HEK293 (cell line): ENCODE results near the gene EARS2.
"Not testable (repeated sequence)": the region's sequence is repeated elsewhere in the genome, so short reads cannot be mapped to it uniquely, and the experiment has no call there.

ENCODE experiments used
- CTCF ChIA-PET: fragments of 350-600 bp; formaldehyde crosslinking; extraction: SDS; loops from one replicate; lab custom pipeline; 2021; ENCODE audit warnings: antibody characterized with exemption; lab: Yijun Ruan, JAX
- POLR2A ChIA-PET: fragments of 300-600 bp; formaldehyde crosslinking; extraction: SDS; loops from one replicate; lab custom pipeline; 2020; ENCODE audit warnings: antibody characterized with exemption, inconsistent platforms; lab: Yijun Ruan, JAX
- H3K27ac ChIP-seq: fragments of 200-500 bp; sonication (Bioruptor generic); 2 replicates; pipeline ENCODE4 v1.5.1; 2014; ENCODE audit warnings: low read depth, low read length, control low read depth, inconsistent platforms; ENCODE audit errors: extremely low read depth
- H3K36me3 ChIP-seq, 2 experiments: fragments of 200-500 bp in 1 of 2; sonication (Bioruptor generic) in 1 of 2; 1 replicate in 1 of 2; 2 replicates in 1 of 2; pipeline ENCODE4 v1.5.1; 2014 to 2017; ENCODE audit warnings: inconsistent platforms in 2 of 2, low read length in 2 of 2; ENCODE audit not compliant: control insufficient read depth in 2 of 2, insufficient read depth in 1 of 2
- H3K4me1 ChIP-seq: fragments of 200-500 bp; sonication (Bioruptor generic); 2 replicates; pipeline ENCODE4 v1.5.1; 2014; ENCODE audit warnings: mild to moderate bottlenecking, low read length, inconsistent platforms; ENCODE audit not compliant: control insufficient read depth, insufficient read depth
- H3K4me3 ChIP-seq: 2 replicates; pipeline ENCODE4 v1.5.1; 2011; ENCODE audit warnings: low read depth, mild to moderate bottlenecking, control low read depth, low read length, moderate library complexity
- H3K9me3 ChIP-seq: fragments of 200-500 bp; sonication (Bioruptor generic); 2 replicates; pipeline ENCODE4 v1.5.1; 2014; ENCODE audit warnings: low read depth, low read length, inconsistent platforms; ENCODE audit not compliant: control insufficient read depth, insufficient read depth
- ATF2 ChIP-seq: fragments of 450-650 bp; formaldehyde crosslinking; IDR thresholded peaks from 2 replicates; pipeline ENCODE4 v1.5.1; 2016; ENCODE audit warnings: missing biosample characterization, missing genetic modification characterization, low read depth
- IKZF3 ChIP-seq: fragments of 450-650 bp; IDR thresholded peaks from 2 replicates; pipeline ENCODE4 v1.5.0; 2018; ENCODE audit warnings: missing biosample characterization, mild to moderate bottlenecking, missing genetic modification characterization, moderate library complexity
- PRDM10 ChIP-seq: fragments of 450-650 bp; formaldehyde crosslinking; IDR thresholded peaks from 2 replicates; pipeline ENCODE4 v1.5.1; 2016; ENCODE audit warnings: missing biosample characterization, missing genetic modification characterization
- SP3 ChIP-seq: fragments of 450-650 bp; formaldehyde crosslinking; IDR thresholded peaks from 2 replicates; pipeline ENCODE4 v1.5.1; 2016; ENCODE audit warnings: missing biosample characterization, missing genetic modification characterization
- YY1 ChIP-seq: fragments of 450-650 bp; formaldehyde crosslinking; IDR thresholded peaks from 2 replicates; pipeline ENCODE4 v1.5.1; 2018; ENCODE audit warnings: missing biosample characterization, missing genetic modification characterization
- ZBTB17 ChIP-seq: fragments of 450-650 bp; formaldehyde crosslinking; IDR thresholded peaks from 2 replicates; pipeline ENCODE4 v1.5.1; 2016; ENCODE audit warnings: missing biosample characterization, missing genetic modification characterization
- ZNF18 ChIP-seq: fragments of 450-650 bp; formaldehyde crosslinking; IDR thresholded peaks from 2 replicates; pipeline ENCODE4 v1.5.1; 2016; ENCODE audit warnings: missing biosample characterization, missing genetic modification characterization
- ZNF214 ChIP-seq: fragments of 450-650 bp; formaldehyde crosslinking; IDR thresholded peaks from 2 replicates; pipeline ENCODE4 v1.5.1; 2017; ENCODE audit warnings: missing biosample characterization, mild to moderate bottlenecking, missing genetic modification characterization, borderline replicate concordance
- ZNF398 ChIP-seq: fragments of 450-650 bp; formaldehyde crosslinking; IDR thresholded peaks from 2 replicates; pipeline ENCODE4 v1.5.1; 2017; ENCODE audit warnings: missing biosample characterization, missing genetic modification characterization
- ZNF510 ChIP-seq: fragments of 450-650 bp; formaldehyde crosslinking; IDR thresholded peaks from 2 replicates; pipeline ENCODE4 v1.5.1; 2018; ENCODE audit warnings: mild to moderate bottlenecking, missing genetic modification characterization, missing biosample characterization; ENCODE audit not compliant: insufficient replicate concordance
- ZNF513 ChIP-seq: fragments of 450-650 bp; IDR thresholded peaks from 2 replicates; pipeline ENCODE4 v1.5.1; 2018; ENCODE audit warnings: missing biosample characterization, missing genetic modification characterization
- ZNF548 ChIP-seq: fragments of 450-650 bp; formaldehyde crosslinking; IDR thresholded peaks from 2 replicates; pipeline ENCODE4 v1.5.1; 2016; ENCODE audit warnings: missing biosample characterization, missing genetic modification characterization
- ZNF580 ChIP-seq: fragments of 450-650 bp; formaldehyde crosslinking; IDR thresholded peaks from 2 replicates; pipeline ENCODE4 v1.5.1; 2016; ENCODE audit warnings: missing biosample characterization, missing genetic modification characterization
- ZNF660 ChIP-seq: fragments of 450-650 bp; IDR thresholded peaks from 2 replicates; pipeline ENCODE4 v1.5.1; 2018; ENCODE audit warnings: missing biosample characterization, mild to moderate bottlenecking, missing genetic modification characterization
- ZNF677 ChIP-seq: fragments of 450-650 bp; IDR thresholded peaks from 2 replicates; pipeline ENCODE4 v1.5.0; 2018; ENCODE audit warnings: missing biosample characterization, mild to moderate bottlenecking, missing genetic modification characterization, moderate library complexity
- ZNF701 ChIP-seq: fragments of 450-650 bp; formaldehyde crosslinking; IDR thresholded peaks from 2 replicates; pipeline ENCODE4 v1.5.1; 2016; ENCODE audit warnings: missing biosample characterization, missing genetic modification characterization
- ZNF777 ChIP-seq: fragments of 450-650 bp; formaldehyde crosslinking; IDR thresholded peaks from 2 replicates; pipeline ENCODE4 v1.5.1; 2017; ENCODE audit warnings: missing biosample characterization, missing genetic modification characterization, borderline replicate concordance
- ZSCAN4 ChIP-seq: fragments of 450-650 bp; formaldehyde crosslinking; IDR thresholded peaks from 2 replicates; pipeline ENCODE4 v1.5.1; 2017; ENCODE audit warnings: missing biosample characterization, missing genetic modification characterization

Gene EARS2

GRCh38 chr16:23511731-23512130, 45.4 kb downstream of the EARS2 start (continued):
- TF ChIP-seq ATF2 (tag by site-specific recombination) (no peak), PRDM10 (tag by site-specific recombination) (no peak), ZNF510 (no peak), ZNF701 (tag by site-specific recombination) (no peak)

GRCh38 chr16:23510915-23511270, 46.3 kb downstream of the EARS2 start:
- H3K4me3 ChIP-seq, result peak overlapping the region; percentile 83
- H3K36me3 ChIP-seq, H3K9me3 ChIP-seq, H3K27ac ChIP-seq, CTCF ChIA-PET, H3K4me1 ChIP-seq: not testable (repeated sequence)
- POLR2A ChIA-PET, result interaction anchor here (0.6 to 1.6 kb wide), 4 partner anchors 47 to 1913 kb away, joined by 4 to 7 read pairs (median 4); partner anchors contain the start of genes EARS2 and UBFD1
- TF ChIP-seq ZSCAN4 (tag by site-specific recombination), result peak; percentile 52
- TF ChIP-seq ZNF777, result peak; percentile 3; the same call in 1 of the 2 replicates

GRCh38 chr16:23510164-23510914, 46.8 kb downstream of the EARS2 start, which contains the start of gene GGA2:
TSS of gene GGA2 (minus strand) at chr16:23510494. CDS start at chr16:23510411, 83 bp downstream.
- peak within 1 kb of the TSS; percentile 76; the same call in 1 of the 2 replicates for H3K27ac ChIP-seq
- POLR2A ChIA-PET, result interaction anchor here (0.6 to 1.6 kb wide), 5 partner anchors 21 to 1912 kb away, joined by 3 to 7 read pairs (median 5); partner anchors contain the start of genes EARS2 and UBFD1
- CTCF ChIA-PET, result no interaction called here
- H3K36me3 ChIP-seq, result peaks cover 0 to 4% of the 10 kb centered on the region in 2 experiments; a peak in 1 of 3 replicates
- H3K9me3 ChIP-seq, result no peaks in the 10 kb centered on the region
- peaks cover 8% of the 10 kb centered on the region; the same call in 1 of the 2 replicates for H3K4me1 ChIP-seq
- peak within 1 kb of the TSS; percentile 83 for H3K4me3 ChIP-seq
- TF ChIP-seq ZNF18 (tag by site-specific recombination) (no peak), SP3 (tag by site-specific recombination) (peak; percentile 86), ZNF580 (tag by site-specific recombination) (peak; percentile 73; the same call in 1 of the 2 replicates), IKZF3 (0 out of 2 replicates have a peak, but pooled peaks have one; percentile 25), ZNF398 (tag by site-specific recombination) (0 out of 2 replicates have a peak, but pooled peaks have one; percentile 45), ZBTB17 (tag by site-specific recombination) (peak; percentile 63; the same call in 1 of the 2 replicates), ZNF660 (peak; percentile 90), ZNF677 (tag by site-specific recombination) (peak; percentile 52; the same call in 1 of the 2 replicates), ZNF548 (tag by site-specific recombination) (peak; percentile 63; the same call in 1 of the 2 replicates), ZNF513 (peak; percentile 45; the same call in 1 of the 2 replicates), ZNF214 (no peak), YY1 (tag by site-specific recombination) (peak; percentile 68; the same call in 1 of the 2 replicates), ZNF777 (0 out of 2 replicates have a peak, but pooled peaks have one; percentile 26)
